ENCODE measurements around the gene OSBPL10. TPM values are rescaled to one million over a fixed set of nuclear protein-coding genes. Genes with fewer than 3 reads are reported as not detected.

Gene OSBPL10
- polyA plus RNA-seq, 2 of the 4 experiments (the other 2 are of a cell fraction) = 9.2 to 17.0 TPM

GRCh38 chr3:31635545-31635944, 345.5 kb downstream of the OSBPL10 start:
- DNase-seq (ENCODE audit: low read depth in 1 of 2, low spot score in 1 of 2) (no peak), ATAC-seq (no peak), FAIRE-seq (no peak)
- Histone ChIP-seq H3K27ac (no peak overlapping the region), H3K4me1 (peaks cover 6% of the 10 kb centered on the region; the same call in 1 of the 3 replicates), H3K9me3 (no peaks in the 10 kb centered on the region), H3K4me2 (no peak overlapping the region), H3K4me3 (no peak overlapping the region)
- CTCF ChIA-PET = interaction anchor here (1.0 kb wide), 1 partner anchor 9 kb away, joined by 3 read pairs; no protein-coding TSS in a partner anchor
- TF ChIP-seq HOXA7 (CRISPR knock-in tag; IDR thresholded peaks at IDR 0.05) = no peak
- no peak for TF ChIP-seq RAD21 (conservative IDR thresholded peaks at IDR 0.05 in 1 of 2, IDR thresholded peaks at IDR 0.05 in 1 of 2)
- TF ChIP-seq NFE2L2 (conservative IDR thresholded peaks at IDR 0.05; ENCODE audit: low read length) = no peak
- no peak for TF ChIP-seq EHF (CRISPR knock-in tag; IDR thresholded peaks at IDR 0.05)
- no peak for TF ChIP-seq JUN (IDR thresholded peaks at IDR 0.05)
- TF ChIP-seq, protein P1, sequence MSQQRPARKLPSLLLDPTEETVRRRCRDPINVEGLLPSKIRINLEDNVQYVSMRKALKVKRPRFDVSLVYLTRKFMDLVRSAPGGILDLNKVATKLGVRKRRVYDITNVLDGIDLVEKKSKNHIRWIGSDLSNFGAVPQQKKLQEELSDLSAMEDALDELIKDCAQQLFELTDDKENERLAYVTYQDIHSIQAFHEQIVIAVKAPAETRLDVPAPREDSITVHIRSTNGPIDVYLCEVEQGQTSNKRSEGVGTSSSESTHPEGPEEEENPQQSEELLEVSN (IDR thresholded peaks at IDR 0.05; ENCODE audit: borderline replicate concordance, low read depth) = no peak
- TF ChIP-seq RFX5 (IDR thresholded peaks at IDR 0.05) = no peak
- TF ChIP-seq NPAS2 (CRISPR knock-in tag; IDR thresholded peaks at IDR 0.05; ENCODE audit: borderline replicate concordance) = no peak
- TF ChIP-seq RNF2 (IDR thresholded peaks at IDR 0.05; ENCODE audit: borderline replicate concordance, low read depth) = no peak
- no peak for TF ChIP-seq ELK1 (IDR thresholded peaks at IDR 0.05; ENCODE audit: low read depth, low read length)
- no peak for TF ChIP-seq CEBPB (IDR thresholded peaks at IDR 0.05)
- no peak for TF ChIP-seq NR3C1 (IDR thresholded peaks at IDR 0.05)
- TF ChIP-seq HOXB5 (CRISPR knock-in tag; IDR thresholded peaks at IDR 0.05) = no peak
- TF ChIP-seq KDM5A (IDR thresholded peaks at IDR 0.05) = no peak
- TF ChIP-seq SMC3 (IDR thresholded peaks at IDR 0.05) = no peak
- TF ChIP-seq RARB (CRISPR knock-in tag; IDR thresholded peaks at IDR 0.05) = no peak
- TF ChIP-seq POLR2AphosphoS2 (conservative IDR thresholded peaks at IDR 0.05; ENCODE audit: low read length) = no peak
- no peak for TF ChIP-seq BHLHE40 (IDR thresholded peaks at IDR 0.05; ENCODE audit: low read depth, low read length)
- TF ChIP-seq, protein P2, sequence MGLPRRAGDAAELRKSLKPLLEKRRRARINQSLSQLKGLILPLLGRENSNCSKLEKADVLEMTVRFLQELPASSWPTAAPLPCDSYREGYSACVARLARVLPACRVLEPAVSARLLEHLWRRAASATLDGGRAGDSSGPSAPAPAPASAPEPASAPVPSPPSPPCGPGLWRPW (IDR thresholded peaks at IDR 0.05) = no peak
- TF ChIP-seq, protein P3, sequence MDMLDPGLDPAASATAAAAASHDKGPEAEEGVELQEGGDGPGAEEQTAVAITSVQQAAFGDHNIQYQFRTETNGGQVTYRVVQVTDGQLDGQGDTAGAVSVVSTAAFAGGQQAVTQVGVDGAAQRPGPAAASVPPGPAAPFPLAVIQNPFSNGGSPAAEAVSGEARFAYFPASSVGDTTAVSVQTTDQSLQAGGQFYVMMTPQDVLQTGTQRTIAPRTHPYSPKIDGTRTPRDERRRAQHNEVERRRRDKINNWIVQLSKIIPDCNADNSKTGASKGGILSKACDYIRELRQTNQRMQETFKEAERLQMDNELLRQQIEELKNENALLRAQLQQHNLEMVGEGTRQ (IDR thresholded peaks at IDR 0.05) = no peak
- WGBS (ENCODE audit: missing lambda C conversion rate) = 88% methylated on average over 1 of the region's 1 CpG
- POLR2A ChIA-PET = no interaction called here

DNA sequence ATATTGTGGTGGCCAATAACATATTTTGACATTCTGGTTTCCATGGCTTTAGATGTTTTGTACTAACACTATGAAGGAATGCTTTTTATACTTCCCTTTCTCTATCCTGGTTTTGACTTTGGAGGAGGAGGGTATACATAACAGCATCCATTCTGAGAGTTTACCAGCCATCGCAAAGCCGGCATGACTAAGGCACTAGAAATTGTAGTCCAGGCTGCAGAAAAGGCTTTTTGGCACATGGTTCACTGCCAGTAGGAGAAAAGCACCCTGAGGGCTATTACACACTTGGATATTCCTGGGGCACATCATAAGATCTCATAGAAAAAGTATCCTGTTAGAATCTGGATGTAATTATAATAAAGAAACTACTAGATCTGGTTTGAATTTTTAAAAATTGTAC, 346.6 kb downstream of the OSBPL10 start:
- DNase-seq (ENCODE audit: low read depth in 1 of 2, low spot score in 1 of 2) = no peak
- ChIA-PET CTCF (no interaction called here), POLR2A (no interaction called here)
- TF ChIP-seq HDAC2 (IDR thresholded peaks at IDR 0.05) (no peak), ZNF302 (CRISPR knock-in tag; IDR thresholded peaks at IDR 0.05) (no peak), BHLHE40 (IDR thresholded peaks at IDR 0.05; ENCODE audit: low read depth, low read length) (no peak), NR3C1 (IDR thresholded peaks at IDR 0.05) (no peak), EHF (CRISPR knock-in tag; IDR thresholded peaks at IDR 0.05) (no peak), RARB (CRISPR knock-in tag; IDR thresholded peaks at IDR 0.05) (no peak), CHD4 (IDR thresholded peaks at IDR 0.05; ENCODE audit: borderline replicate concordance) (no peak)
- FAIRE-seq = no peak
- Histone ChIP-seq H3K27ac (no peak overlapping the region), H3K9me3 (no peaks in the 10 kb centered on the region), H3K4me3 (no peak overlapping the region), H3K4me1 (peaks cover 6% of the 10 kb centered on the region; the same call in 1 of the 3 replicates), H3K4me2 (no peak overlapping the region)
- no peak for ATAC-seq
- 78% methylated on average over 2 of the region's 2 CpGs for WGBS (ENCODE audit: missing lambda C conversion rate)

- WGBS (ENCODE audit: missing lambda C conversion rate) = 89% methylated on average over 5 of the region's 5 CpGs
- DNase-seq (ENCODE audit: low read depth in 1 of 2, low spot score in 1 of 2) = no peak
- no peak for ATAC-seq
- Histone ChIP-seq H3K4me2 (no peak overlapping the region), H3K9me3 (no peaks in the 10 kb centered on the region), H3K4me3 (no peak overlapping the region), H3K27ac (no peak overlapping the region), H3K4me1 (no peaks in the 10 kb centered on the region)
- ChIA-PET CTCF (no interaction called here), POLR2A (no interaction called here)
- no peak for FAIRE-seq
- TF ChIP-seq, protein P1 (IDR thresholded peaks at IDR 0.05; ENCODE audit: borderline replicate concordance, low read depth) = no peak
- TF ChIP-seq KDM1A (IDR thresholded peaks at IDR 0.05; ENCODE audit: low read depth) (no peak), EHMT2 (IDR thresholded peaks at IDR 0.05; ENCODE audit: low read depth) (no peak), HOXB13 (CRISPR knock-in tag; IDR thresholded peaks at IDR 0.05; ENCODE audit: low read depth) (no peak), CHD2 (IDR thresholded peaks at IDR 0.05; ENCODE audit: low read length, partially characterized antibody) (no peak), PBX3 (IDR thresholded peaks at IDR 0.05) (no peak), HDAC2 (IDR thresholded peaks at IDR 0.05) (no peak), HOXB5 (CRISPR knock-in tag; IDR thresholded peaks at IDR 0.05) (no peak), HEYL (CRISPR knock-in tag; IDR thresholded peaks at IDR 0.05) (no peak), CBX2 (IDR thresholded peaks at IDR 0.05; ENCODE audit: borderline replicate concordance, low read depth) (no peak), BHLHE40 (IDR thresholded peaks at IDR 0.05; ENCODE audit: low read depth, low read length) (no peak), CHD4 (IDR thresholded peaks at IDR 0.05; ENCODE audit: borderline replicate concordance) (no peak)
These were observed 352.0 kb downstream of the OSBPL10 start for GRCh38 chr3:31629054-31629453.

Measured in A549 (cell line).